Neuronal stem cell (in vitro differentiated cells): ENCODE measurements around the gene MPL.

Experiments
- DNase-seq: peaks from one replicate; pipeline ENCODE4 v3.0.0-alpha.2; 2013; ENCODE audit warnings: low spot score
- H2AFZ ChIP-seq: one replicate; pipeline ENCODE4 v1.6.1; 2013; ENCODE audit warnings: mild to moderate bottlenecking, low read length, inconsistent platforms
- H2AK5ac ChIP-seq: 2 replicates; pipeline ENCODE4 v1.6.1; 2013; ENCODE audit warnings: low read depth, mild to moderate bottlenecking, inconsistent platforms, low read length, moderate library complexity, mixed read lengths
- H2BK120ac ChIP-seq: 2 replicates; pipeline ENCODE4 v1.6.1; 2013; ENCODE audit warnings: low read depth, mild to moderate bottlenecking, inconsistent platforms, low read length, moderate library complexity, mixed read lengths
- H2BK12ac ChIP-seq: one replicate; pipeline ENCODE4 v1.6.1; 2013; ENCODE audit warnings: low read length, inconsistent platforms
- H2BK15ac ChIP-seq: 2 replicates; pipeline ENCODE4 v1.6.1; 2013; ENCODE audit warnings: mild to moderate bottlenecking, low read length, inconsistent platforms, mixed read lengths
- H2BK5ac ChIP-seq: one replicate; pipeline ENCODE4 v1.6.1; 2013; ENCODE audit warnings: inconsistent platforms, mild to moderate bottlenecking, low read length, moderate library complexity
- H3K14ac ChIP-seq: one replicate; pipeline ENCODE4 v1.6.1; 2013; ENCODE audit warnings: low read length, inconsistent platforms
- H3K18ac ChIP-seq: 2 replicates; pipeline ENCODE4 v1.6.1; 2013; ENCODE audit warnings: low read length, inconsistent platforms
- H3K23ac ChIP-seq: 2 replicates; pipeline ENCODE4 v1.6.1; 2013; ENCODE audit warnings: low read depth, mild to moderate bottlenecking, mixed read lengths, low read length, inconsistent platforms; ENCODE audit not compliant: poor library complexity
- H3K27ac ChIP-seq: replicated peaks from 3 replicates; pipeline ENCODE4 v1.5.1; 2013; ENCODE audit warnings: low read length, inconsistent platforms
- H3K27me3 ChIP-seq, 3 experiments: 2 replicates each; pipeline ENCODE4 v1.6.1; 2013; ENCODE audit warnings: low read length in 3 of 3, mild to moderate bottlenecking in 2 of 3, inconsistent platforms in 1 of 3, low read depth in 1 of 3, mixed read lengths in 1 of 3, moderate library complexity in 1 of 3; ENCODE audit not compliant: control insufficient read depth in 3 of 3, insufficient read depth in 3 of 3
- H3K36me3 ChIP-seq, 2 donors: replicated peaks in 1 of 2; 2 replicates each; pipeline ENCODE4 v1.6.1; 2013; ENCODE audit warnings: low read length in 2 of 2; ENCODE audit not compliant: control insufficient read depth in 2 of 2, insufficient read depth in 2 of 2
- H3K4ac ChIP-seq: 2 replicates; pipeline ENCODE4 v1.6.1; 2013; ENCODE audit warnings: inconsistent platforms, mild to moderate bottlenecking, low read length, moderate library complexity
- H3K4me1 ChIP-seq, 2 donors: 1 replicate in 1 of 2; 2 replicates in 1 of 2; pipeline ENCODE4 v1.6.1; 2013; ENCODE audit warnings: low read length in 2 of 2, low read depth in 1 of 2; ENCODE audit not compliant: control insufficient read depth in 2 of 2, insufficient read depth in 1 of 2
- H3K4me2 ChIP-seq: one replicate; pipeline ENCODE4 v1.6.1; 2013; ENCODE audit warnings: mild to moderate bottlenecking, low read length, inconsistent platforms; ENCODE audit not compliant: insufficient read depth, poor library complexity, severe bottlenecking
- H3K4me3 ChIP-seq, 2 donors: 2 replicates each; pipeline ENCODE4 v1.5.1; 2013; ENCODE audit warnings: low read length in 2 of 2, mild to moderate bottlenecking in 2 of 2, inconsistent platforms in 1 of 2, moderate library complexity in 1 of 2
- H3K79me1 ChIP-seq: one replicate; pipeline ENCODE4 v1.6.1; 2013; ENCODE audit warnings: low read depth, mild to moderate bottlenecking, inconsistent platforms, low read length, moderate library complexity
- H3K9ac ChIP-seq: one replicate; pipeline ENCODE4 v1.6.1; 2013; ENCODE audit warnings: mild to moderate bottlenecking, low read depth, low read length, inconsistent platforms; ENCODE audit not compliant: poor library complexity
- H3K9me3 ChIP-seq, 2 donors: replicated peaks in 1 of 2; 2 replicates each; pipeline versions ENCODE3 to v1.6.1; 2013; ENCODE audit warnings: low read length in 2 of 2, mild to moderate bottlenecking in 2 of 2, inconsistent platforms in 1 of 2, low read depth in 1 of 2, mixed read lengths in 1 of 2, moderate library complexity in 1 of 2; ENCODE audit not compliant: control insufficient read depth in 2 of 2, insufficient read depth in 1 of 2
- H4K8ac ChIP-seq: one replicate; pipeline ENCODE4 v1.6.1; 2013; ENCODE audit warnings: low read depth, mild to moderate bottlenecking, inconsistent platforms, low read length, moderate library complexity
- H4K91ac ChIP-seq: one replicate; pipeline ENCODE4 v1.6.1; 2013; ENCODE audit warnings: low read length, low read depth, mild to moderate bottlenecking, inconsistent platforms; ENCODE audit not compliant: poor library complexity
- WGBS, 2 donors: extraction: QIAGEN DNeasy Blood & Tissue Kit; methylation state at CpG; one replicate each; pipeline ENCODE4 v1.1.7; 2013; ENCODE audit warnings: missing lambda C conversion rate in 2 of 2, mixed read lengths in 1 of 2; ENCODE audit not compliant: insufficient read length in 2 of 2, insufficient replicate concordance in 1 of 2; ENCODE audit errors: extremely low coverage in 2 of 2; 5-methylcytosine and 5-hydroxymethylcytosine counted together

MPL gene

GRCh38 chr1:43354471-43354870, 16.9 kb downstream of the MPL start:
- Histone ChIP-seq H3K36me3 (peaks cover 0 to 3% of the 10 kb centered on the region in 2 donors), H3K27me3 (peaks cover 0 to 14% (median 0%) of the 10 kb centered on the region in 3 experiments), H3K9me3 (no peaks in the 10 kb centered on the region), H4K91ac (no peak overlapping the region), H3K23ac (no peak overlapping the region), H3K18ac (no peak overlapping the region), H3K27ac (no peak overlapping the region), H3K14ac (no peak overlapping the region), H3K9ac (no peak overlapping the region), H2AFZ (no peak overlapping the region), H2BK120ac (no peak overlapping the region), H2BK5ac (no peak overlapping the region), H3K4me2 (no peak overlapping the region), H2BK12ac (no peak overlapping the region), H4K8ac (no peak overlapping the region), H2AK5ac (no peak overlapping the region), H3K4me3 (no peak overlapping the region), H3K4me1 (peaks cover 6 to 9% of the 10 kb centered on the region in 2 donors), H2BK15ac (no peak overlapping the region), H3K4ac (no peak overlapping the region), H3K79me1 (peaks cover 3% of the 10 kb centered on the region)
- no CpG with 5 or more reads among the region's 2 CpGs for WGBS, 2 donors
- no peak for DNase-seq

GRCh38 chr1:43354936-43355335, 17.3 kb downstream of the MPL start:
- no CpG with 5 or more reads among the region's 2 CpGs for WGBS, 2 donors
- H2BK12ac ChIP-seq: no peak overlapping the region
- H2BK120ac ChIP-seq: no peak overlapping the region
- peaks cover 0 to 9% (median 0%) of the 10 kb centered on the region in 3 experiments for H3K27me3 ChIP-seq
- H3K4me1 ChIP-seq: peaks cover 3 to 6% of the 10 kb centered on the region in 2 donors
- H3K4ac ChIP-seq: no peak overlapping the region
- peaks cover 3% of the 10 kb centered on the region for H3K79me1 ChIP-seq
- H3K27ac ChIP-seq: no peak overlapping the region
- no peak for DNase-seq
- H4K91ac ChIP-seq: no peak overlapping the region
- no peak overlapping the region for H4K8ac ChIP-seq
- no peak overlapping the region for H3K18ac ChIP-seq
- H3K4me2 ChIP-seq: no peak overlapping the region
- H3K9ac ChIP-seq: no peak overlapping the region
- no peaks in the 10 kb centered on the region for H3K9me3 ChIP-seq
- H3K36me3 ChIP-seq: peaks cover 1 to 7% of the 10 kb centered on the region in 2 donors
- H2BK15ac ChIP-seq: no peak overlapping the region
- no peak overlapping the region for H3K4me3 ChIP-seq
- H2AFZ ChIP-seq: no peak overlapping the region
- no peak overlapping the region for H3K14ac ChIP-seq
- H2BK5ac ChIP-seq: no peak overlapping the region
- no peak overlapping the region for H2AK5ac ChIP-seq
- no peak overlapping the region for H3K23ac ChIP-seq

GRCh38 chr1:43357251-43357650, 19.6 kb downstream of the MPL start:
- no peak overlapping the region for H3K18ac ChIP-seq
- no peak overlapping the region for H2BK5ac ChIP-seq
- no peak overlapping the region for H3K14ac ChIP-seq
- no peak for DNase-seq
- no peak overlapping the region for H3K27ac ChIP-seq
- no peak overlapping the region for H3K4me3 ChIP-seq
- H3K9ac ChIP-seq: no peak overlapping the region
- H3K4ac ChIP-seq: no peak overlapping the region
- no peak overlapping the region for H2AK5ac ChIP-seq
- WGBS, 2 donors: no CpG with 5 or more reads among the region's 4 CpGs
- H3K27me3 ChIP-seq: peaks cover 0 to 4% (median 0%) of the 10 kb centered on the region in 3 experiments
- H2AFZ ChIP-seq: no peak overlapping the region
- H3K4me1 ChIP-seq: peaks cover 15 to 18% of the 10 kb centered on the region in 2 donors
- H3K79me1 ChIP-seq: peaks cover 7% of the 10 kb centered on the region
- H3K36me3 ChIP-seq: peaks cover 24 to 31% of the 10 kb centered on the region in 2 donors
- H2BK120ac ChIP-seq: no peak overlapping the region
- no peak overlapping the region for H4K91ac ChIP-seq
- no peak overlapping the region for H3K4me2 ChIP-seq
- H3K23ac ChIP-seq: no peak overlapping the region
- H2BK12ac ChIP-seq: no peak overlapping the region
- no peak overlapping the region for H4K8ac ChIP-seq
- no peak overlapping the region for H2BK15ac ChIP-seq
- no peaks in the 10 kb centered on the region for H3K9me3 ChIP-seq

GRCh38 chr1:43358121-43358745, 20.6 kb downstream of the MPL start:
- Histone ChIP-seq H2BK120ac (no peak overlapping the region), H3K4me1 (peaks cover 18% of the 10 kb centered on the region in 2 donors), H3K9me3 (no peaks in the 10 kb centered on the region), H2BK5ac (no peak overlapping the region), H3K27me3 (no peaks in the 10 kb centered on the region), H3K9ac (no peak overlapping the region), H3K27ac (peak overlapping the region; percentile 76), H2AK5ac (no peak overlapping the region), H3K14ac (no peak overlapping the region), H3K4me2 (peak overlapping the region; percentile 72), H4K91ac (no peak overlapping the region), H2AFZ (peak overlapping the region; percentile 92), H4K8ac (no peak overlapping the region), H2BK12ac (no peak overlapping the region), H3K23ac (peak overlapping the region; percentile 83), H3K4ac (no peak overlapping the region), H3K4me3 (peak overlapping the region; percentile 85 to 86), H3K36me3 (peaks cover 26 to 39% of the 10 kb centered on the region in 2 donors), H2BK15ac (no peak overlapping the region), H3K18ac (peak overlapping the region; percentile 11), H3K79me1 (peaks cover 7% of the 10 kb centered on the region)
- WGBS, 2 donors: no CpG with 5 or more reads among the region's 33 CpGs
- DNase-seq: no peak
